HG02588 (cell line): ENCODE results near the gene WFDC5.
"Not testable (repeated sequence)": the region's sequence is repeated elsewhere in the genome, so short reads cannot be mapped to it uniquely, and the experiment has no call there.

Experiments used
- ATAC-seq: cut with Tn5 transposase; IDR thresholded peaks from one replicate; pipeline ENCODE4 v1.9.1; 2021; ENCODE audit warnings: mild to moderate bottlenecking, moderate library complexity; ENCODE audit not compliant: unreplicated experiment

Gene WFDC5

DNA sequence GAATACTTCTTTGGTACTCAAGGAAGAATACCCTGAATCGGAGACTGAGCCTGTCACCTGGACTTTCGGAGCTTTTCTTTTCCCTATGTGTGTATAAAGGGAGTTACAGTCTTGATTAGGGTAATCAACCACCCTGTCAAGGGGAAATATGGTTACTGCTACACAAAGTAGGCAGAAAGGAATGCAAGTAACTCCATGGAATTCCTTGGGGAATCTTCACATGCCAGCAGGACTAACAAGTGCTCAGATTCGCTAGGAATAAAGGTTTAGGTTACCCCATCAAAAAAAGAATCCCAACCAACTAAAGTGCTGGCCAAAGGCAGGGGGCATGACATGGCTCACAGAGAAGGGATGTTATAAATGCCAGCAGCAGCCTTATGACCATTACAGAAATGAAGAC, 24.5 kb downstream of the WFDC5 start:
- ATAC-seq, result no peak

- ATAC-seq, result no peak
Observed at GRCh38 chr20:45088247-45088646, 26.7 kb downstream of the WFDC5 start.

- ATAC-seq, result no peak
Observed at GRCh38 chr20:45087814-45088213, 27.2 kb downstream of the WFDC5 start.

- no peak for ATAC-seq
Observed at GRCh38 chr20:45087097-45087790, 27.7 kb downstream of the WFDC5 start.

DNA sequence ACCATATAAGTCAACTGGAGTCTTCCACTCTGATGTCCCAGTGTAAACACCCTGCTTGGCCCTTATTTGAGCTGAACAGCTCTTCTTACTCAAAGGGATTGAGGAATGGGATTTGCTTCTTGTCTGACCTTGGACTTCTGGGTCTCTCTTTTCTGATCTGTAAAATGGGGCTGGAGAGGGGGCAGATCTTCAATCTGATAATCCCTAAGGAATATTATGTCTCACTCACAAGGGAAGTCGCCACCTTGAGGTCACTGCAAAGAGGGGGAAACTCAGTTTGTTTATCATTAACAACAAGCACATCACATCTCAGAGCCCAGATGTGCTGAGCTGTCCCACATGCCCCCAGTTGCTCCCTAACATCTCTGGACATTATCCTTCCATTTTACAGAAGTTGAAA, 29.1 kb downstream of the WFDC5 start:
- ATAC-seq, result no peak

GRCh38 chr20:45085289-45085688, 29.7 kb downstream of the WFDC5 start:
- ATAC-seq, result no peak

DNA sequence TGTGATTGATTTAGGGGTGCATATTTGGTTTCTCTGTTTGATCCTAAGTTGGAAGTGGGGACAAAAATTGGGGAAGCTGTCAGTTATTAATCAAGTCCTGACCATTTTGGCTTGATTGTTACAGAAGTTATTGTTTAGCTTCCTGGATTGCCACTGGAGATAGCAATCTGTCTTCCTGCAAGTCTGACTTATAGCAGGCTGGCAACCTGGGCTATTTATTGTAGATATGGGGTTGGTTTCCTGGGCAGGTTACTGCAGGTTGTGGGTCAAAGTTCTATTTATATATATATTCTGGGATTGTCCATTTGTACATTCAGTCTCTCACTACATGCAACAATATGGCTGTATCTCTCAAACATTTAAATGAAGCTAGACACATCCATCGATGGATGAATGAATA, 31.8 kb downstream of the WFDC5 start:
- ATAC-seq, result no peak

DNA sequence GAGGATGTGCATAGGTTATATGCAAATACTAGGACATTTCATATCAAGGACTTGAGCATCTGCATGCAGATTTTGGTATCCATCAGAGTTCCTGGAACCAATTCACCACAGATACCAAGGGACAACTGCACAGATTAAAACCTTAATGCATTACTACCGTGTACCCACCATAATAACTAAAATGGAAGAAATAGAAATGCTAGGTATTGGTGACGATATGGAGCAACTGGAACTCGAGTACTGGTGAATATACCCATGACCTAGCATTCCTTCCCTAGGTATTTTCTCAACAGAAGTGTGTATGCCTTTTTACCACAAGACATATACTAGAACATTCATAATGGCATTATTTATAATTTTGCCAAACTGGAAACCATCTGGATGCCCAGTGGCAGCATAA, 32.5 kb downstream of the WFDC5 start:
- ATAC-seq, result no peak

- no peak for ATAC-seq
Observed at GRCh38 chr20:45080867-45081624, 33.9 kb downstream of the WFDC5 start.

- ATAC-seq, result no peak
Observed at GRCh38 chr20:45077559-45077958, 37.4 kb downstream of the WFDC5 start.

DNA sequence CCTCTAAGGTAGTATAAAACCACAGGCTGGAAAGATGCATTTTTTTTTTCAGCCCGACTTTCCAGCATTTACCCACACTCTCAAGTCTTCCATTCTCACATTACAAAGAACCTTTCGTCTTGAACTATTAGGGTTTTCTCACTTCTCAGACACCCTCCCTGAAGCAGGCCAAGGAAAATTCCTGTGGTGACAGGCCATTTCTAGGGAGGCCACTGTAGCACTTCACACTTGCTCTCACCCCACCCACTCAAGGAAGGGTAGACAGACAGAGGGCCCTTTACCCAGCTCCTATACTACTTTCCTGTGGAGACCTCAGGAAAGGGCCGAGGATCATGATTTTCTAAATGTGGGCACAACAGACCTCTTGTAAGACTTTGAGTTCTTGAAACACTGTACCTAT, 41.8 kb downstream of the WFDC5 start:
- ATAC-seq, result no peak

DNA sequence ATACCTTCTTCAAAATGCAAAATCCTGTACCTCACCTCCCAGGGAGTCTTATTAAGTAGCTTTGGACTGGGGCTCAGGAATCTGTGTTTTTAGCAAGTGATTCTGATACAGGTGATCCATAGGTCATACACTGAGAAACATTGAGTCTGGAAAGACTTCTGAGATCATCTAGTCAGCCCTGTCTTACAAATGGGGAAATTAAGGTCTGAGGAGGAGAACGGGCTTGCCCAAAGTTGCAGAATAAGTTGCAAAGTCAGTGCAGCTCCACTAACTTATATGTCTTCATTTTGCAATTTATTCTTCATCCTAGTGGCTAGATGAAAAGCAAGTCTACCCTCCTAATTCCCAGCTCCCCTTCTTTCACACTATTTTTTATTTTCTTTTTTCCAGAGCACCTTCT, 42.9 kb downstream of the WFDC5 start:
- no peak for ATAC-seq

- ATAC-seq, result no peak
Observed at GRCh38 chr20:45070932-45071632, 43.9 kb downstream of the WFDC5 start.

DNA sequence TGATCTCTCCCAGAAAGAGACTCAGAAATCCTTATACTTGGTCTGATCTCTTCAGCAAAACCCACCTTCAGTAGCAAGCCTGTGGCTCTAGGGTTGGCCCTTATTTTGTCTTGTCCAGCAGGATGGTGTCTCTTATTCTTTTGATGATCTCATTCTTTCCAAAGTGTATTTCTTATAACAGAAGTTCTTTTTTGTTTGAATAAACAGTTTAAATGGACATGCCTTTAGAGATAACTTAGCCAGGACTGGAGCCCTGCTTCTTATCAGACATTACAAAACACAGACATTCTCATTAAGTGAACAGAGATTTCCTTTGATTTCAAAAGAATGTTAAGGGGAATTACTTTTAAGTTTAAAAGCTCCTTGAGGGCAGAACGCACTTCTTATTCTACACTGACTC, 45.7 kb downstream of the WFDC5 start:
- no peak for ATAC-seq

DNA sequence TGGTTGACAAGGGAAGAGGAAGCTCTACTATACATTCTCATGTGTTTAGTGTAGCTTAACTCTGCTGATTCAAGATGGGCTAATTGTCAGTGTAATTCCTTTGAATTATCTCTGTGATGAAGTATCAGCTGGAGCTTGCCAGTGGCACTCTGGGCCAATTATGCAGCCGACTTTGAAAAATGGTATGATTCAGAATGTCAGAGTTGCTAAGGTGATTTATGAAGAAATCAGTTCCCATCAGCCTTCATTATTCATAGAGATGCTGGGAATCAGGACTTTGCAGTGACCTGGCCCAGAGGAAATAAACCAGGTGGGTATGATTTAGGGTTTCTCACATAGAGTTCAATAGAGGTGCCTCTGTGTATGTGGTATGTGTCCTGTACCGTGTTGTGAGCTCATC, 47.4 kb downstream of the WFDC5 start:
- no peak for ATAC-seq

- no peak for ATAC-seq
Observed at GRCh38 chr20:45067087-45067486, 47.9 kb downstream of the WFDC5 start.

DNA sequence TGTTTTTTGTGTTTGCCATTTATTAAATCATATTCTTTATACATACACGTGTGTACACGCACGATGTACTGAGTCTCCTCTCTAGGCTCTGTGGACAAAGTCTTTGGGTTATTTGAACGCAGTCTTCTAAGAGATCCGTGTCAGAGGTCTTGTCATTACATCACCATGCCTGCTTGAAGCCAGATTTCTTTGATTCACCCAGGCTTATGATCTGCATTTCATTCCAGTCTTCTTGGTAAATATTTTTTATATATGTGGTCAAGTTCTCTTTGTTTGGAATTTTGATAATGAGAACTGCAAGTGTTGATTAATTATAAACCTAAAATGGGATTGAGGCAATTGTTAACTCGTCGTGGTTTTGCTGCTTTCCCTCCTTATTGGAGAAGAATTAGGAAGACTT, 48.6 kb downstream of the WFDC5 start:
- no peak for ATAC-seq

DNA sequence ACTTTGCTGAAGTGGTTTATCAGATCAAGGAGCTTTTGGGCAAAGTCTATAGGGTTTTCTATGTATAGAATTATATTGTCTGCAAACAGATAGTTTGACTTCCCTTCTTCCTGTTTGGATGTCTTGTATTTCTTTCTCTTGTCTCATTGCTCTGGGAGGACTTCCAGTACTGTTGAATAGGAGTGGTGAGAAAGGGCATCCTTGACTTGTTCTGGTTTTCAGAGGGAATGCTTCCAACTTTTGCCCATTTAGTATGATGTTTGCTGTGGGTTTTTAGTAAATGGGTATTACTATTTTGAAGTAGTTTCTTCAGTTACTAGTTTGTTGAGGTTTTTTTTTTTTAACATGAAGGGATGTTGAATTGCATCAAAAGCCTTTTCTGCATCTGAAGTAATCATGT, 50.2 kb downstream of the WFDC5 start:
- no peak for ATAC-seq

GRCh38 chr20:45063107-45063506, 51.9 kb downstream of the WFDC5 start:
- ATAC-seq, result not testable (repeated sequence)

DNA sequence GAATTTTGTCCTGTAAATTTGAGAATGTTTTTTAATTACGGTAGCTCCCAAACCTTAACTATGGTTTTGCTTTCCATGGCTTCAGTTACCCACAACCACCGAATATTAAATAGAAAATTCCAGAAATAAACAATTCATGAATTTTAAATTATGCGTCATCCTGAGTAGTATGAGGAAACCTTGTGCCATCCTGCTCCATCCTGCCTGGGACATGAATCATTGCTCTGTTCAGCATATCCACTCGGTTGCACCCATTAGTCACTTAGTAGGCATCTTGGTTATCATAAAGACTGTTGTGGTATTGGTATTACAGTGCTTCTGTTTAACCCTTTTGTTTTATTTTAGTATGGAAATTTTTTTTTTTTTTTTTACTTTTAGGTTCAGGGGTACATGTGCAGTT, 53.7 kb downstream of the WFDC5 start:
- no peak for ATAC-seq

- ATAC-seq, result no peak
Observed at GRCh38 chr20:45060294-45060693, 54.7 kb downstream of the WFDC5 start.
